Renal pelvis (tissue), 12 donors: ENCODE data around the gene SAMD10. TPM values are rescaled to one million over a fixed set of nuclear protein-coding genes. Genes with fewer than 3 reads are reported as not detected.
"Not testable (repeated sequence)": the region's sequence is repeated elsewhere in the genome, so short reads cannot be mapped to it uniquely, and the experiment has no call there.

Experiments
- DNase-seq: peaks from one replicate; pipeline ENCODE4 v3.0.0-alpha.2; 2013
- long read RNA-seq, 16 experiments: transcript quantifications; one replicate each; lab custom pipeline, GENCODE V29; 2026
- polyA plus RNA-seq, 3 donors: library from polyadenylated mRNA; unstranded; fragments of 120-200 nt; gene quantifications; one replicate each; pipeline ENCODE4 v1.2.1, GENCODE V29; 2013; ENCODE audit not compliant: insufficient read length in 3 of 3

SAMD10 gene
- 10 to 100 TPM; 10.0 to 12.0 (median 11.1) TPM for polyA plus RNA-seq
- long read RNA-seq, donor 1, partial matches to known transcripts: 0 of 1 reads
- long read RNA-seq, donor 1, other reads (novel, unspliced or antisense): 0 of 1 reads
- long read RNA-seq, donor 2, partial matches to known transcripts: 0 of 2 reads
- long read RNA-seq, donor 2, other reads (novel, unspliced or antisense): 0 of 2 reads
- long read RNA-seq, donor 3, partial matches to known transcripts: 0 of 1 reads
- long read RNA-seq, donor 3, other reads (novel, unspliced or antisense): 0 of 1 reads
- long read RNA-seq, donor 4, partial matches to known transcripts: 0 of 3 reads
- long read RNA-seq, donor 4, other reads (novel, unspliced or antisense): 0 of 3 reads
- long read RNA-seq, donor 5, partial matches to known transcripts: 0 of 1 reads
- long read RNA-seq, donor 5, other reads (novel, unspliced or antisense): 0 of 1 reads
- long read RNA-seq, donor 6, partial matches to known transcripts: 0 of 1 reads
- long read RNA-seq, donor 6, other reads (novel, unspliced or antisense): 0 of 1 reads
- long read RNA-seq, donor 7, partial matches to known transcripts: 0 of 2 reads
- long read RNA-seq, donor 7, other reads (novel, unspliced or antisense): 0 of 2 reads
- long read RNA-seq, donor 8: 0 reads
- long read RNA-seq, donor 9, partial matches to known transcripts: 0 of 2 reads
- long read RNA-seq, donor 9, other reads (novel, unspliced or antisense): 0 of 2 reads
- long read RNA-seq, donor 10, partial matches to known transcripts: 0 of 2 reads
- long read RNA-seq, donor 10, other reads (novel, unspliced or antisense): 0 of 2 reads
- long read RNA-seq, donor 11, partial matches to known transcripts: 0 of 4 reads
- long read RNA-seq, donor 11, other reads (novel, unspliced or antisense): 0 of 4 reads
- long read RNA-seq, donor 12, partial matches to known transcripts: 0 of 1 reads
- long read RNA-seq, donor 12, other reads (novel, unspliced or antisense): 0 of 1 reads
- long read RNA-seq, donor 13, partial matches to known transcripts: 0 of 3 reads
- long read RNA-seq, donor 13, other reads (novel, unspliced or antisense): 0 of 3 reads
- long read RNA-seq, donor 14, partial matches to known transcripts: 0 of 2 reads
- long read RNA-seq, donor 14, other reads (novel, unspliced or antisense): 0 of 2 reads
- long read RNA-seq, donor 15, partial matches to known transcripts: 0 of 3 reads
- long read RNA-seq, donor 15, other reads (novel, unspliced or antisense): 0 of 3 reads
- long read RNA-seq, donor 16: 0 reads

DNA sequence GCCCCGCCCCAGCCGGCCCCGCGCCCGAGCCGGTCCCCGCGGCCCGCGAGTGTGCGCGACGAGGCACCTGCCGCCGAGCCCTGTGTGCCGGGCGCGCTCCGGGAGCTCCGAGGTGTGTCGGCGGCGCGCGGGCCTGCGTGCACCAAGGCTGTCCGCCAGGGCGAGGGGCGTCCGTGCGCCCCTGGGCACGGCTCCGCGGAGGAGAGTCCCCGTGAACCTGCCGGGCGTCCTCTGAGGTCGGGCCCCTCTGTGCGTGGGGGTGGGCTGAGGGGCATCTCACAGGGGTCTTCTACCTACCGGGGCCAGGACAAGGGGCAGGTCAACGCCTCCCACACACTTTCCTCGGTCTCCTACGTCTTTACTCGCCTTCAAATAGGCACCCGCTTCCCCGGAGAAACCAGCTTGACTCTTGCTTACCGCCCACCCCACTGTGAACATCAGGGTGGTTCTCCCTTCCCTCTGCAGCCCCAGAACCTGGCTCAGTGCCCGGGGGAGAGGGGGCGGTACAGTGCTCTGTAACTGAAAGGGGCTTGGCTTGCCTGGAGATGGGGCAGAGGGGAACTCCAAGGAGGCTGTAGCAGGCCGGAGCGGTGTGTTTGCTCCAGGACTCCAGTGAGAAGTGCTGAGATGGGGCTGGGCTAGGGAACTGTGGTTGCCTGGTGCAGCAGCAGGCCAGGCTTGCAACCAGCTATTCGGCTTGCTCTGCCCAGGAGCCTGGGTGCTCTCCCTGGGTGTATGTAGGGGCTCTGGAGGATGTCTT lies at the start of gene SAMD10:
TSS of gene SAMD10 (minus strand) at position 86 of the 760 bp plus-strand sequence. CDS start 175 bp downstream, outside the sequence.
- DNase-seq: no peak

DNA sequence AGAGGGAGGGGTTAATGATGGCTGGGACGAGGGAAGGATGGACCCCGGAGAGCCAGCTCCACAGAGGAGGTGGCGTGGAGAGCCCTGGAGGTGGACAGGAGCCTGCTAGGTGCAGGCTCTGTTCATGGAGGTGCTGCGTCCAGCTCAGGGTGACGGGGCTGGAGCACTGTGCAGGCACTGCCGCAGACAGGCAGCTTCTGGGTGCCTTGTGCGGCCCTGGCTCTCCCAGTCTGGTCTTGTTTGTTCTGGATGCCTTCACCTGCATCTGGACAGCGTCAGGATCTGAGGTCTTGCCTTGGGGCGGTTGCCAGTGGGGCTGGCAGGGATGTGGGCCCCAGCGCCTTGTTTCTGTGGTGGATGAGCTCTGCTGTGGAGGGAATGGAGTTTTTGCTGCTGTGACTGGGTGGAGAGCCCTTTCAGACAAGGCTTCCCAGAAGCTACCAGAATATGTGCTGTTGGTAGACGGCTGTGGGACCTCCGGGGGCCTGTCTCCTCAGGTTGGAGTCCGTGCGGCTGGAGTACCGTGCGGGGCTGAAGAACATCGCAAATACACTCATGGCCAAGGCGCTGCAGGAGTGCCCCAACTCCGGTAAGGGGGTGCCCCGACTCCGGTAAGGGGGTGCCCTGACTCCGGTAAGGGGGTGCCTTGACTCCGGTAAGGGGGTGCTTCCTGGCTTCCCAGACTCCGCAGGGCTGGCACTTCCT lies 48.7 kb upstream of the SAMD10 start:
- no peak for DNase-seq

DNA sequence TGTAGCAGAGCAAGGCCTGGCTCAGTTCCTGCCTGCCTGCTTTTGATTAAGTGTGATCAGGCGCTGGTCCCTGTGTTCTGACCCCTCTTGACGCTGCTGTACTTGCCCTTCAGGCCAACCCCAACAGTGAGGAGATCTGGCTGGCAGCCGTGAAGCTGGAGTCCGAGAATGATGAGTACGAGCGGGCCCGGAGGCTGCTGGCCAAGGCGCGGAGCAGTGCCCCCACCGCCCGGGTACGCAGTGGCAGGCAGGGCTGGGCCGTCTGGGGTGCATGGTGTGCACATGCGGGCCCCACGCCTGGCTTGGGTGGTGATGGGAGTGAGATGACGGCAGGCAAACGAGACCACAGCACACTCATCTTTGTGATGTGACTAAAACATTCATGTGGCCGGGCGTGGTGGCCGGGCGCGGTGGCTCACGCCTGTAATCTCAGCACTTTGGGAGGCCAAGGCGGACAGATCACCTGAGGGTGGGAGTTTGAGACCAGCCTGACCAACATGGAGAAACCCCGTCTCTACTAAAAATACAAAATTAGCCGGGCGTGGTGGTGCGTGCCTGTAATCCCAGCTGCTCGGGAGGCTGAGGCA lies 46.5 kb upstream of the SAMD10 start:
- no peak for DNase-seq

DNA sequence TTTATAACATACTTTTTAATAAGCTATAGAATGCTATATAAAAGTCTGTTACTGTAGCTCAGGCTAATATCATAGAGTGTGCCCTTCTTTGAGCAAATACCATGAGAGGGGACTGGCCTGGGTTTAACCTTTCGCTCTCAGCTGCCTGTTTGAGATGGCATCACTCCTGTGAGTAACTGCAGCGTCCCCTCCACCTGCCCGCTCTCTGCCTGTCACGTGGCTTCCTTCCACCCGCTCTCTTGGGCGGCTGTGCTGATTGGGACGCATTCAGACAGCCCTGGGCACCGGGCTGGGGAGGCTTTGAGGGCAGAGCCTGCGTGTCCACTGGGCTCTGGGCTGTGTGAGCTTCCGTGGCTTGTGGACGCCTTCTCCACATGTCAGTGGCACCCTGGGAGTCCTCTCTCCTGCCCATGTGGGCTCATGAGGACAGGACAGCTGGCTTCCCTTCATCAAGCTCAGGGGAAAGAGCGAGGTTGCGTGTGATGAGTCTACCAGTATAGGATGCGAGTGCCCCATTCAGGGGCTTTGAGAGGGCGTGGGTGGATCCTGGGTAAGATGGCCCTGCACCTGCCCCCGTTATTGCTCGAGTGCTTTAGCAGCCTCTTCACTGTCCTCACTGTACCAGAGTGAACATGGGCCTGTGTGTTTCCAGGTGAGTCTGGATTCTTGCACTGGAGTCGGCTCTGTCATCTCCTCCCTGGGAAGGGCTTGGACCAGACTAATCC lies 45.8 kb upstream of the SAMD10 start:
- no peak for DNase-seq

DNA sequence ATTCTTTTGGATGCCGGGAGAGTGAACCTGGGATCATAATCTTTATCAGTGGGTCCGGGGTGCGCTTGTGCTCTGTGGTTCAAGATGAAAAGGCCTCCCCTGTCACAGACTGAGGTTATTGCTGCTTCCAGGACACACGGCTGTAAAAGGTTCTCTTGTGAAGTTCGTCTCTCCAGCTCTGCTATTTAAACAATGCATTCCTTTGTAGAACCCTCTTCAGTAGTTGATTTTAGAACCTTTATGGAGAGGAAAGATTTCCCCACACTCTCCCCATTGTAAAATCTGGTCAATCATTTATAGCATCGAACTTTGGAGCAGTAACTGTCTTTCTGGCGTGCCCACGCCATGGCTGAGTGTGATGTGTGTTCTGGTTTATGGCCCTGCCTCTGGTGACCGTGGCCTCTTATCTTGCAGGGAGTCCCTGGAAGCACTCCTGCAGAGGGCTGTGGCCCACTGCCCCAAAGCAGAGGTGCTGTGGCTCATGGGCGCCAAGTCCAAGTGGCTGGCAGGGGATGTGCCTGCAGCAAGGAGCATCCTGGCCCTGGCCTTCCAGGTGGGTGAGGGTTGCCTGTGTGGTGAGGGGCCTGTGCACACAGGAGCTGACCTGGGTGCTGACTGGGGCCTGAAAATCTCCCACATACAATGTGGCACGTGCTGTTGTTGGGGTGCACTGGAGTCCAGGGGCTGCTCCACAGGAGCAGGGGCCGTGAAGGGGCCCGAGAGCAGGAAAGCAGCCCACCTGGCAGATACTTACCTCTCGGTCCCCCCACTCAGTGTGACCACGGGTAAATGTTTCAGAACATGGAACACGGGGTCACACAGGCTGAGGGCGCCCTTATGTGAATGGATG lies 44.9 kb upstream of the SAMD10 start:
- DNase-seq: no peak

DNA sequence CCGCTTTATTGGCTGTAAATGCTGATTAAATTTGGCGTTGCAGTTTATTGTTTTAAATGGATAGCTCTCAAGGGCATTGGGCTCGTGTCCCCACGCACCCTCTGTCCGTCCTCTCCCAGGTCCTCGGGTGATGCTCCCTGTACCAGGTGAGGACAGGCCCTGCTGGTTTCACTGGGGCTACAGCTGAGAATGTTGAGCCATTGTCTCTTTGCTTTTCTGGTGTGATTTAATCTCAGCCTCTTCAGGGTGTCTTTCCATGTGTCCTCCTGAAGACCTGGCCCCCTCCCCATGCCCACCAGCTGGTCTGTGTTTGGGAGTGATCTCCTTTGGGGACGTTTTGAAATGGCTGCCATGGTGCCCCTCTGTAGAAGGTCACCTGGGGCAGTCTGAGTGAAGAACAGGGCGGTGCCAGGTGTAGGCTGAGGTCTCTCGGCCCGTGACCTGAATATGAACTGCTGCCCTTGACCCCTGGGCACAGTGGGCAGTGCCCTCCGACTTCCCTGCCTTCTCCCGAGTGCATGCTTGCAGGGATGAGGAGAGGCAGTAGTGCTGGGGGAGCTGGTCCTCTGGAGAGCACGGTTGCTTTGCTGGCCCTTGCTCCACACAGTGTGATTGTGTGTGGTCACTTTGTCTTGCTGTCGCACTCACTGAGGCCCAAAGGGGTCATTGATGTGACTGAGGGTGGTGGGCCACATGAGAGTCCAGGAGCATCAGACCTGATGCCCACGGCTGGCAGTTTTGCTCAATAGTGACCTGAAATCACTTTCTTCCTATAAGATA lies 44.1 kb upstream of the SAMD10 start:
- no peak for DNase-seq

DNA sequence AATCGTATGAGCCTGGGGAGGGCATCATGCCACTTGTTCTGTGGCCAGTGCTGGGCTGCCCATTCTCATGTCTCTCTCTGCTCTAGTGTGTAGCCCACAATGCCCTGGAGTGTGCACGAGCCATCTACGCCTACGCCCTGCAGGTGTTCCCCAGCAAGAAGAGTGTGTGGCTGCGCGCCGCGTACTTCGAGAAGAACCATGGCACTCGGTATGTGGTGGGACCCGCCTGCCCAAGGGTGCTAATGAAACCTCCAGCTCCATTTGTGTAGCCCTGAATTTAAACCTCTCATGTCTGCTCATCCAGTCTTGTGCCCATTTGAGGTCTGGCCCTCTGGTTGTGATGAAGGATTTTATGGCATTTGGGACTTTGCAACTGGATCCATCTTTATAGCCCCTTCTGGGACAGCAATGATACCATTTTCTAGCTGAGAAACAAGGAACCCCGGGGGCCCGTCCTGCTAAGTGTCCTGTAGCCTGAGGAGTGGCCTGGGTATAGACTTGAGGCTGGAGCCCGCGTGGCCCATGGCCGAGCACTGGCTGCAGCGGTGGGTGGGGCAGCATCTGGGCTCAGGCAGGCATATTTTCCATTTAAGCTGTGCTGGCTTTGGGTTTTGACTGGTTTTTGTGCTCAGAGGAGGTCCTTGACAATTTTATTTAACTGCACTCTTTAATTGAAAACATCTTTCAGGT lies 43.4 kb upstream of the SAMD10 start:
- DNase-seq: no peak

DNA sequence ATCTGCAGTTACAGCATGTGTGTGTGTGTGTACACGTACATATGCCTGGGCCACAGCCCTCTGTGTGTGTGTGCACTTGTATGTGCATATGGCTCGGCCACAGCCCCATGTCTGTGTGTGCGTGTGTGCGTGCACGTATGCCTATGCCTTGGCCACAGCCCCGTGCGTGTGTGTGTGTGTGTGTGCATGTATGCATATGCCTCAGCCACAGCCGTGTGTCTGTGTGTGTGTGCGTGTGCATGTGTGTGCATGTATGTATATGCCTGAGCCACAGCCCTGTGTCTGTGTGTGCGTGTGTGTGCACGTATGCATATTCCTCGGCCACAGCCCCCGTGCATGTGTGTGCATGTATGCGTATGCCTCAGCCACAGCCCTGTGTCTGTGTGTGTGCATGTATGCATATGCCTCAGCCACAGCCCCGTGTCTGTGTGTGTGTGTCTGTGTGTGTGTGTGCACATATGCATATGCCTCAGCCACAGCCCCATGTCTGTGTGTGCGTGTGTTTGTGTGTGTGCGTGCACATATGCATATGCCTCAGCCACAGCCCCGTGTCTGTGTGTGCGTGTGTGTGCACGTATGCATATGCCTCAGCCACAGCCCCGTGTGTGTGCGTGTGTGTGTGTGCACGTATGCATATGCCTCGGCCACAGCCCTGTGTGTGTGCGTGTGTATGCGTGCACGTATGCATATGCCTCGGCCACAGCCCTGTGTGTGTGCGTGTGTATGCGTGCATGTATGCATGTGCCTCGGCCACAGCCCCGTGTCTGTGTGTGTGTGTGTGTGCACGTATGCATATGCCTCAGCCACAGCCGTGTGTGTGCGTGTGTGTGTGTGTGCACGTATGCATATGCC lies 41.9 kb upstream of the SAMD10 start:
- DNase-seq: no peak

DNA sequence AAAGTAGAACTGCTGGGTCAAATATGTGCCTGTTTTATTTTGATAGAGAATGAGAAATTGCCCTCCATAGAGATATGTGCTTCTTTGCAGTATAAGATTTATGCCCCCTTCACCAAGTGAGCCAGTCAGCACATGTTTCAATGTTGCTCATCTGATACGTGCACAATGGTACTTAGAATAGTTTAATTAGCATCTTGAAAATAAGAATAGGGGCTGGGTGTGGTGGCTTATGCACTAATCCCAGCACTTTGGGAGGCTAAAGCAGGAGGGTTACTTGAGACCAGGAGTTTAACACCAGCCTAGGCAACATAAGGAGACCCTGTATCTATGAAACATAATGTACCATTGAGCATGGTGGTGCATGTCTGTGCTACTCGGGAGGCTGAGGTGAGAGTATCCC lies 36.2 kb upstream of the SAMD10 start:
- DNase-seq: no peak

DNA sequence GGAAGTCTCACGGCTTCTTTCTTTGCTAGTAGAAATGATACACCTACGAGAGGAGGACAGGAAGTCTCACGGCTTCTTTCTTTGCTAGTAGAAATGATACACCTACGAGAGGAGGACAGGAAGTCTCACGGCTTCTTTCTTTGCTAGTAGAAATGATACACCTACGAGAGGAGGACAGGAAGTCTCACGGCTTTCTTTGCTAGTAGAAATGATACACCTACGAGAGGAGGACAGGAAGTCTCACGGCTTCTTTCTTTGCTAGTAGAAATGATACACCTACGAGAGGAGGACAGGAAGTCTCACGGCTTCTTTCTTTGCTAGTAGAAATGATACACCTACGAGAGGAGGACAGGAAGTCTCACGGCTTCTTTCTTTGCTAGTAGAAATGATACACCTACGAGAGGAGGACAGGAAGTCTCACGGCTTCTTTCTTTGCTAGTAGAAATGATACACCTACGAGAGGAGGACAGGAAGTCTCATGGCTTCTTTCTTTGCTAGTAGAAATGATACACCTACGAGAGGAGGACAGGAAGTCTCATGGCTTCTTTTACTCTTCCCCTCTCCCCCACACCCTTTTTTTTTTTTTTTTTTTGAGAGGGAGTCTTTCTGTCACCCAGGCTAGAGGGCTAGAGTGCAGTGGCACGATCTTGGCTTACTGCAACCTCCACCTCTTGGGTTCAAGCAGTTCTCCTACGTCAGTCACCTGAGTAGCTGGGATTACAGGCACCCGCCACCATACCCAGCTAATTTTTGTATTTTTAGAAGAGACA lies 33.1 kb upstream of the SAMD10 start:
- not testable (repeated sequence) for DNase-seq

DNA sequence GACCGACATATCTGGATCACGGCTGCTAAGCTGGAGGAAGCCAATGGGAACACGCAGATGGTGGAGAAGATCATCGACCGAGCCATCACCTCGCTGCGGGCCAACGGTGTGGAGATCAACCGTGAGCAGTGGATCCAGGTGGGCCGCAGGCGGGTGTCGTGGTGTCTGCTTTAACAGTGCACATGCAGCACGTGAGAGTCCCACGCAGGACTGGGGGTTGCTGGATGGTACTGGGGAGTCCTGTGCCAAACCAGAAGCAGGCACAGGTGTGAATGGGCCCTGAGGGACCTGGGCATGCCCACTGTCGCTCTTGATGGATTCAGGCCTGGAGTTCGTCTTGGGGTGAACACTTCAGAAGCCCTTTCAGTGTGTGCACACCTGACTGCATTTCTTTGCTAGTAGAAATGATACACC lies 31.9 kb upstream of the SAMD10 start:
- DNase-seq: no peak

DNA sequence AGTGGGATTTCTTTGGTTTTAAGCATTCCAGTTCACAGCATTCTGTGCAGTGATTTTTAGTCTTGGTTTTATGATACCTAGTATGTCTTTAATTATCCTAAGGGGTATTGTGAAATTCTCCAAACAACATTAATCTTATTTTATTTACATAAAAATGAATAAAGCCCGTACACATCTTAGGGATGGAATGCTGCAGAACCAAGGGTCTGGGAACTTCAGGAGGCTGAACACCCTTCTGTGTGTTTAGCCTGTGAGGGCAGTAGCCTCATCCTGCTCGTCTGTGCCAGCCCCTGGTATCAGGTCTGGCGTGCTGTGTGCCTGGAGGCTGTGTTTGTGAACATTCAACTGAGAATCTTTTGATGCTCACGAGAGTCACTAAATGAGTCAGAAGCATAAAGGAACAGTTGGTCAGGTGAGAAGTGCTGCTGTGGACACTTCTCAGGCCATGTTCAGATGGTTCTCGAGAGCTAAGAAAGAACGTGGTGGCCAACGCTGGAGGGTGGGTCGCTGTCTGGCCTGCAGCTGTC lies 31.3 kb upstream of the SAMD10 start:
- DNase-seq: no peak

DNA sequence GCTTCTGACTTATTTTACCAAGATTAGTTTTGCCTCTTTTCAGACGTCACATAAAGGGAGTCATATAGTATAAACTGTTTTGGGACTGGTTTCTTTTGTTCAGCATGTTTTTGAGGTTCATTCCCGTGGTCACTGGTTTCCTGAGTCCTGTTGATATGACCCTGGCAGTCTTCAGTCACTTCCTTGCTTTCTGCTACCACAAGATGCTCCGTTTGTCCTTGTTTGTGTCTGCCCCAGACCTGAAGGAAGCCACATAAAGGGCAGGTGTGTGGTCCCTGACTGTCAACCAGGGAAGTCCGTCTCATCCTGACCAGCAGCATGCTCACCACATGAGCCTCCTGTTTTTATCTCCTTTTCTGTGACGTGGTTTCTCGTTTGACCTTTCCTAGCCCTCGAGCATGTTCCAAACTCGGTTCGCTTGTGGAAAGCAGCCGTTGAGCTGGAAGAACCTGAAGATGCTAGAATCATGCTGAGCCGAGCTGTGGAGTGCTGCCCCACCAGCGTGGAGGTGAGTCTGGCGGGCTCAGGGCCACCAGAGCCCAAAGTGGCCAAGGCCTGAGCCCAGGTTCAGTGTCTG lies 30.5 kb upstream of the SAMD10 start:
- no peak for DNase-seq

DNA sequence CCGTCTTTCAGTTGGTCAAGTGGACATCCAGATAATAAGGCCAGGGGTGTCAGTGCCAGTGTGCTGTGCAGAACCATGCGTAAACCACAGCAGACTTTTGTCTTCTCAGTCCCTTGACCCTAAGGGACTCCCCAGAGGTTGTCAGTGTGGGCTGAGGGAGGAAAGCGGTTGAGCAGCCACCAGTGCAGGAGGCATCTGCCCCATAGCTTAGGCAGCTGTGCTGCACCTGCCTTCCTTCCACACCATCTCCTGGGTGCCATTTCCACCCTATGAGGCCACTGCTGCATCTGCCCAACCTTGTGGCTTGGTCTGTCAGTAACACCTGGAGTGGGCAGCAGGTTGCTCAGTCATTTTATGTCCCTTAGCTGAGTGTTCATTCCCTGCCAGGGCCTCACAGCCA lies 27.5 kb upstream of the SAMD10 start:
- no peak for DNase-seq

DNA sequence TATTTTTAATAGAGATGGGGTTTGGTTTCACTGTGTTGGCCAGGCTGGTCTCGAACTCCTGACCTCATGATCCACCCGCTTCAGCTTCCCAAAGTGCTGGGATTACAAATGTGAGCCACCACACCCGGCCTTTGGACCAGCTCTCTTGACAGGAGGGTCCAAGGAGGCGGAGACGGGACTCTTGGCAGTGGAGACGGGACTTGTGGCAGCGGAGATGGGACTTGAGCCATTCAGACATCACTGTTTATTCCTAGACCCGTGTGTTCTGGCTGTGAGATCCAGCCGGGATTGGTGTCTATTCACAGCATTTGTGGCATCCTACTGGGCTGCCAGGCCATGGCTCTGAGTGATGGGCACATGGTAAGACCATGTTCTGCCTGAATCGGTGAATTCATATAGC lies 27.0 kb upstream of the SAMD10 start:
- DNase-seq: no peak
